ENCODE data around the gene MRPL23. TPM values are rescaled to one million over a fixed set of nuclear protein-coding genes. Genes with fewer than 3 reads are reported as not detected.
A peak's percentile ranks its signal among the peaks of the same experiment; 100 is the strongest.

Gene MRPL23
- total RNA-seq, 3 donors from 2014 or later (not counting 1 experiment from before 2014, with no cell fraction given): 31.2 to 35.4 (median 32.8) TPM

- Mint-ChIP-seq H3K4me3 (no peak overlapping the region), H3K4me1 (peaks cover 5 to 47% of the 10 kb centered on the region in 2 donors), H3K36me3 (no peaks in the 10 kb centered on the region), H3K27me3 (ENCODE audit: low read depth in 2 of 2) (peaks cover 0 to 19% of the 10 kb centered on the region in 2 donors), H3K9me3 (no peaks in the 10 kb centered on the region), H3K27ac (no peak overlapping the region)
- H3K27ac ChIP-seq (ENCODE audit: low read length): no peak overlapping the region
- ATAC-seq: no peak
- DNase-seq: peak in 1 of 2 donors; percentile 24
- no peak overlapping the region for H3K4me3 ChIP-seq (ENCODE audit: low read length)
- H3K36me3 ChIP-seq (ENCODE audit: control insufficient read depth, insufficient read depth, low read length): no peaks in the 10 kb centered on the region
- intact Hi-C loops (cut with micrococcal nuclease): no loop called here
- H3K4me1 ChIP-seq (ENCODE audit: control insufficient read depth, insufficient read depth, low read length): peaks cover 24% of the 10 kb centered on the region
- H3K27me3 ChIP-seq (ENCODE audit: control insufficient read depth, insufficient read depth, low read length): peaks cover 2% of the 10 kb centered on the region
- H3K9me3 ChIP-seq (ENCODE audit: control insufficient read depth, insufficient read depth, low read length): no peaks in the 10 kb centered on the region
- no peak for TF ChIP-seq CTCF (IDR thresholded peaks at IDR 0.05)
- WGBS (ENCODE audit: insufficient coverage): 86% methylated on average over 29 of the region's 29 CpGs
Measured at GRCh38 chr11:1918436-1919315, 28.5 kb upstream of the MRPL23 start.

- DNase-seq (peak in 1 of 2 donors; percentile 21), ATAC-seq (no peak)
- intact Hi-C loops (cut with micrococcal nuclease): loop anchor here (5.0 kb wide), 1 partner anchor 298 kb away; no protein-coding TSS in a partner anchor
- peaks cover 5 to 45% of the 10 kb centered on the region in 2 donors for H3K4me1 Mint-ChIP-seq
- Histone ChIP-seq H3K27me3 (ENCODE audit: control insufficient read depth, insufficient read depth, low read length) (peaks cover 2% of the 10 kb centered on the region), H3K4me1 (ENCODE audit: control insufficient read depth, insufficient read depth, low read length) (peaks cover 24% of the 10 kb centered on the region), H3K4me3 (ENCODE audit: low read length) (no peak within 1 kb of the TSS), H3K36me3 (ENCODE audit: control insufficient read depth, insufficient read depth, low read length) (no peaks in the 10 kb centered on the region), H3K27ac (ENCODE audit: low read length) (no peak within 1 kb of the TSS), H3K9me3 (ENCODE audit: control insufficient read depth, insufficient read depth, low read length) (no peaks in the 10 kb centered on the region)
- WGBS (ENCODE audit: insufficient coverage): 89% methylated on average over 31 of the region's 31 CpGs
- H3K27me3 Mint-ChIP-seq (ENCODE audit: low read depth in 2 of 2): peaks cover 0 to 17% of the 10 kb centered on the region in 2 donors
- H3K4me3 Mint-ChIP-seq: no peak within 1 kb of the TSS
- H3K9me3 Mint-ChIP-seq: no peaks in the 10 kb centered on the region
- no peaks in the 10 kb centered on the region for H3K36me3 Mint-ChIP-seq
- no peak for TF ChIP-seq CTCF (IDR thresholded peaks at IDR 0.05)
- no peak within 1 kb of the TSS for H3K27ac Mint-ChIP-seq
Measured at GRCh38 chr11:1919391-1920127, 27.6 kb upstream of the MRPL23 start, which contains the start of gene TNNT3. TSS of gene TNNT3 (plus strand) at chr11:1919703. CDS start at chr11:1922875, 3,172 bp downstream.

- H3K27me3 Mint-ChIP-seq (ENCODE audit: low read depth in 2 of 2): peaks cover 0 to 10% of the 10 kb centered on the region in 2 donors
- no peak for TF ChIP-seq CTCF (IDR thresholded peaks at IDR 0.05)
Measured at GRCh38 chr11:1920128-1920908, 26.8 kb upstream of the MRPL23 start.

More at GRCh38 chr11:1920128-1920908, 26.8 kb upstream of the MRPL23 start:
- Histone ChIP-seq H3K27ac (ENCODE audit: low read length) (no peak overlapping the region), H3K36me3 (ENCODE audit: control insufficient read depth, insufficient read depth, low read length) (no peaks in the 10 kb centered on the region), H3K9me3 (ENCODE audit: control insufficient read depth, insufficient read depth, low read length) (no peaks in the 10 kb centered on the region), H3K27me3 (ENCODE audit: control insufficient read depth, insufficient read depth, low read length) (peaks cover 2% of the 10 kb centered on the region), H3K4me1 (ENCODE audit: control insufficient read depth, insufficient read depth, low read length) (peaks cover 24% of the 10 kb centered on the region), H3K4me3 (ENCODE audit: low read length) (no peak overlapping the region)
- DNase-seq (peak; percentile 7 to 10), ATAC-seq (no peak)
- Mint-ChIP-seq H3K36me3 (no peaks in the 10 kb centered on the region), H3K4me3 (no peak overlapping the region), H3K4me1 (peaks cover 5 to 37% of the 10 kb centered on the region in 2 donors), H3K9me3 (no peaks in the 10 kb centered on the region), H3K27ac (no peak overlapping the region)
- 93% methylated on average over 25 of the region's 25 CpGs for WGBS (ENCODE audit: insufficient coverage)
- intact Hi-C loops (cut with micrococcal nuclease): loop anchor here (5.0 kb wide), 1 partner anchor 297 kb away; no protein-coding TSS in a partner anchor

Data from natural killer cell (primary cell).